GM18499 (cell line): ENCODE results near the gene C1QTNF9B.
A peak's percentile ranks its signal among the peaks of the same experiment; 100 is the strongest.
"Not testable (repeated sequence)": the region's sequence is repeated elsewhere in the genome, so short reads cannot be mapped to it uniquely, and the experiment has no call there.

Experiments used
- ATAC-seq: cut with Tn5 transposase; IDR thresholded peaks from one replicate; pipeline ENCODE4 v1.9.1; 2021; ENCODE audit warnings: moderate number of reproducible peaks; ENCODE audit not compliant: insufficient read depth, unreplicated experiment

C1QTNF9B gene

GRCh38 chr13:23898101-23898500, 799 bp upstream of the C1QTNF9B start:
- ATAC-seq = no peak

- not testable (repeated sequence) for ATAC-seq
Measured at GRCh38 chr13:23894746-23895145, 2.6 kb downstream of the C1QTNF9B start.

GRCh38 chr13:23893791-23894190, 3.5 kb downstream of the C1QTNF9B start:
- not testable (repeated sequence) for ATAC-seq

GRCh38 chr13:23889615-23890607, 7.4 kb downstream of the C1QTNF9B start:
- no peak for ATAC-seq

- peak; percentile 64 for ATAC-seq
Measured at GRCh38 chr13:23888658-23889614, 8.4 kb downstream of the C1QTNF9B start, which contains the start of gene MIPEP. Gene MIPEP (minus strand): TSS chr13:23889400. CDS start chr13:23889320, 80 bp downstream.

GRCh38 chr13:23884361-23884760, 12.9 kb downstream of the C1QTNF9B start:
- ATAC-seq = not testable (repeated sequence)

GRCh38 chr13:23883255-23883654, 14.0 kb downstream of the C1QTNF9B start:
- ATAC-seq = no peak

- ATAC-seq = not testable (repeated sequence)
Measured at GRCh38 chr13:23881402-23881800, 15.9 kb downstream of the C1QTNF9B start.

- ATAC-seq = not testable (repeated sequence)
Measured at GRCh38 chr13:23880493-23881401, 16.6 kb downstream of the C1QTNF9B start.

GRCh38 chr13:23877286-23877685, 20.0 kb downstream of the C1QTNF9B start:
- no peak for ATAC-seq

- ATAC-seq = no peak
Measured at GRCh38 chr13:23876265-23876664, 21.0 kb downstream of the C1QTNF9B start.

- ATAC-seq = no peak
Measured at GRCh38 chr13:23871616-23872220, 25.6 kb downstream of the C1QTNF9B start.

GRCh38 chr13:23870356-23871140, 26.8 kb downstream of the C1QTNF9B start:
- ATAC-seq = no peak

- ATAC-seq = no peak
Measured at GRCh38 chr13:23868521-23868920, 28.8 kb downstream of the C1QTNF9B start.

- ATAC-seq = no peak
Measured at GRCh38 chr13:23867027-23867491, 30.2 kb downstream of the C1QTNF9B start.

GRCh38 chr13:23866420-23867026, 30.8 kb downstream of the C1QTNF9B start:
- ATAC-seq = no peak

- ATAC-seq = no peak
Measured at GRCh38 chr13:23865906-23866305, 31.4 kb downstream of the C1QTNF9B start.

- no peak for ATAC-seq
Measured at GRCh38 chr13:23865026-23865425, 32.3 kb downstream of the C1QTNF9B start.
